DMS53 treated with DMSO at 0.1 percent for 48 hours (cell line): ENCODE data around the gene AOC2.
A peak's percentile ranks its signal among the peaks of the same experiment; 100 is the strongest.
"Not testable (repeated sequence)": the region's sequence is repeated elsewhere in the genome, so short reads cannot be mapped to it uniquely, and the experiment has no call there.

ENCODE experiments used
- DNase-seq: peaks from one replicate; lab custom pipeline; 2025; ENCODE audit not compliant: unreplicated experiment; lab: John Stamatoyannopoulos, UW

Gene AOC2

DNA sequence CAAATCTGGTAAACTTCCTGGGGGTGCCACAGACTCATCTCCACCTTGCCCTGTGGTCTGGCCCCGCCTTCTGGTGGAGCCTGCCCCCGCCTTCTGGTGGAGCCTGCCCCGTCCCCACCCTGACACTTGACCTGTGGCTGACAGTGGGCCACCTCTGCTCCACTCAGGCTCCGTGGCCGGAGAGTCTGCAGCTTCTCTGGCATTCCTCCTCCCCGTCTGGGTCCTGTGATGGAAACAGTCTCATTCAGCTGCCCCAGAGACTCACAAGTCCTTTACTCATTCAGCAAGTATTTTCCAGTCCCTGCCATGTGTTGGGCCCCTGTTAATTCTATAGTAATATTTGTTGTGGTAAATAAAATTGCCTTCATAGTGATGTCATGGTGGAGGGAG, 35.2 kb downstream of the AOC2 start:
- DNase-seq, result no peak

DNA sequence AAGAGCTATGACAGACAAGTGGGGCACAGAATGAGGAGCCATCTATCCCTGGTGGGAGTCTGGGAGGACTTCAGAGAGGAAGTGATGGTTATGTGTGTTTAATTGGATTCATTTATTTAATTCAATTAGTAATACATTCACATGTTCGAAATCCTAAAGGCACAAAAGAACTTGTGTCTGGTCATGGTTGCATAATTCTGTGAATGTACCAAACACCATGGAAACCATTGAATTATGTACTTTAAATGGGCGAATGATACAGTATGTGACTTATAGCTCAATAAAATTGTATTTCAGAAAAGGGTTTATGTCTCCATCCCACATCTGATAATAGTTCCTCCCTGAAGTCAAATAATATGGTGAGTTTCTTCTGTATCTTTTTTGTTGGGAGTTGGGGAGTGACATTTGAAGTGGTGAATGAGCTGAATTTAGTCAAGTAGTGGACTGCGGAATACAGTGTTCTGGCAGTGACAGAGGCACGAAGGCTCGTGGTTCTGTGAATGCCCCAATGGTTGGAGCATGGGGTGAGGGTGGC, 36.5 kb downstream of the AOC2 start:
- no peak for DNase-seq

DNA sequence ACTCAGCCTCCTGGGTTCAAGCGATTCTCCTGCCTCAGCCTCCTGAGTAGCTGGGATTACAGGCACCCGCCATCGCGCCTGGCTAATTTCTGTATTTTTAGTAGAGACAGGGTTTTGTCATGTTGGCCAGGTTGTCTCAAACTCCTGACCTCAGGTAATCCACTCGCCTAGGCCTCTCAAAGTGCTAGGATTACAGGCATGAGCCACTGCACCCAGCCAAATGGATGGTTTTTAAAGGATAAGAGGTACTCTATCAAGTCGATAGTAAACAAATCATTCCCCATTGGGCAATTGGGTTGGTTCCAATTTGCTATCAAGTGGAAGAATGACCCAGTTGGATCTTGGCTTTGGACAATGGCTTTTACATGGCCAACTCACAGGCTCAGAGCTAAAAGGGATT, 37.3 kb downstream of the AOC2 start:
- not testable (repeated sequence) for DNase-seq

DNA sequence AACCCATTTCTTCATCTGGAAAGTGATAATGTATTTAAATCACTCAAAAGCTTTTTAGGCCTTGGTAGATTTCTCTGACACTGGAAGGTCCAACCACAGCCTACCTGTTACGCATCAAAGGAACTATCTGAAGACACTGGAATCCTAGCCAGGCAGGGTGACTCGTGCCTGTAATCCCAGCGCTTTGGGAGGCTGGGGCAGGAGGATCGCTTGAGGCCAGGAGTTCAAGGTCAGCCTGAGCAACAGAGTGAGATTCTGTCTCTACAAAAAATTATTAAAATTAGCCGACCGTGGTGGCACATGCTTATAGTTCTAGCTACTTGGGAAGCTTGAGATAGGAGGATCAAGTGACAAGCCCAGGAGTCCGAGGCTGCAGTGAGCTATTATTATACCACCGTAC, 37.8 kb downstream of the AOC2 start:
- DNase-seq, result no peak

DNA sequence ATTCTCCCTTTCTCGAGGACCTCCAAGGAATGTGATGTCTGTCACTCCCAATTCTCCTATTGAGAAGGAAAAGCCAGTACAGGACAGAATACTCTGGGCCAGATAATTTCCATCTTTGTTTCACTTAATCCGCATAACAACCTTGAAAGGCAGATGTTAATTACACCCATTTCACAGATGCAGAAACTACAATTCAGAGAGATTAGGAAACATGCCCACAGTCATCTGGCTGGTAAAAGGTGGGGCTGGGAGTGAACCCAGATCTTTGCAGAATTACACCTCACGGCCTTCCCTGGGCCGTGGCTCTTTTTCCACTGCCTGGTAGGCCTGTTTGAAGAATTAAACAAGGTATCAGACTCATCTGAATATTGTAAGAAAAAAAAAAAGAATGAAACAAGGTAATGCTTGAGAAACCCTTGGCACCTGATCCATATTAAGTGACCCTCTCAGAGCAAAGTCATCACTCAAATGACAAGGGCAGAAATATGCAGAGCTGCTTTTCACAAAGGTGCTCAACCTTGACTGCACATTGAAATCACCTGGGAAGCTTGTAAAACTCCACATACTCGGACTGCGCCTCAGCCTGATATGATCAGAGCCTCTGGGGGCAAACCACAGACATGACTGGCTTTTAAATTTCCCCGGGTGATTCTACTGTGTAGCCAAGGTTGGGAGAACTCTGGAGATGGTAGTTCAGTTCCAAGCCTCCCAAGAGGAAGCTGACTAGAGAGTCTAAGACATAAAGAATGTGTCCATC, 39.6 kb downstream of the AOC2 start:
- DNase-seq, result no peak

DNA sequence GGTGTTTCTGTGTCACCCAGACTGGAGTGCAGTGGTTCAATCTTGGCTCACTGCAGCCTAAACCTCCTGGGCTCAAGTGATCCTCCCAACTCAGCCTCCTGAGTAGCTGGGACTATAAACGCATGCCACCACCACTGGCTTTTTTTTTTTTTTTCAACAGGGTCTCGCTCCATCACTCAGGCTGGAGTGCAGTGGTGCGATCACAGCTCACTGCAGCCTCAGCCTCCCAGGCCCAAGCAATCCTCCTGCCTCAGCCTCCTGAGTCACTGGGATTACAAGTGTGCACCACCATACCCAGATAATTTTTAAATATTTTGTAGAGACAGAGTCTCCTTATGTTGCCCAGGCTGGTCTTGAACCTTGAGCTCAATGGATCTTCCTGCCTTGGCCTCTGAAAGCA, 41.4 kb downstream of the AOC2 start:
- not testable (repeated sequence) for DNase-seq

DNA sequence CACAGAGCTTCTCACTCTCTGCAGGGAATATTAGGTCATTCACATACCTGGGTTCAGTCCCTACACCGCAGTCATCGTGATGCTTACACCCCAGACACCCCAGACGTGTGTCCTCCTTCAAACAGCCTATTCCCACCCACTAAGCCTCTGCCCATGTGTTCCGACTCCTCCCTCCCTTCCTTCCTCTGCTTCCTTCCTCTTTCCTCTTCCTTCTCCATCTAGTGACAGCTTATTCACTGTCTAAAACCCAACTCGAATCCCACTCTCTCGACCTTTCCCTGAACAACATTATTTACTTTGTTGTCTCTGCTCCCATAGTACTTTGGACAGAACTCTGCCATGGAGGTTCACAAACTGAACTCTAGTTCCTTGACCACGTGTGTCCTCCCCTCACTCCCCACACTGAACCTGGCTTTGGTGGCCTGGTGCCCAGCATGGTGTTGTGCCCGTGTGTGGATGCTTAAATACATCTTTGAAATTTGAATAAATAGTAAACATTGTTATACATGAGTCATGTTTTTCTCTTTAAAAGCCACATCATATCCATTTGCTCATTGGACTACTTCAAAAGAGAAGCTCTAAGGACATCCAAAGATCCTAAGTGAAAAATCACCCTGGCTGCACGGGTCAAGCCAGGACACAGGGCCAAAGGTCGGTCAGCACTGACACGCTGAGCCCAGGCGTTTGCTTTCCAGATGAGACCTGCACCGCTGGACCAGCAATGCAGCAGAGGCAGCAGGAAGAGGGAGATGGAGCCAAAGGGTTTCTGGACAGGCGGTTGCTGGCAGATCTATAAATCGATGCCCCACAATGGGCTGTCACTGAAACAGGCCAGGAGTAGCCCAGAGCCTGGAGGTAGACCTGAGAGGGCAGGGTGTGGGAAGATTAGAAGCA, 42.1 kb downstream of the AOC2 start:
- no peak for DNase-seq

DNA sequence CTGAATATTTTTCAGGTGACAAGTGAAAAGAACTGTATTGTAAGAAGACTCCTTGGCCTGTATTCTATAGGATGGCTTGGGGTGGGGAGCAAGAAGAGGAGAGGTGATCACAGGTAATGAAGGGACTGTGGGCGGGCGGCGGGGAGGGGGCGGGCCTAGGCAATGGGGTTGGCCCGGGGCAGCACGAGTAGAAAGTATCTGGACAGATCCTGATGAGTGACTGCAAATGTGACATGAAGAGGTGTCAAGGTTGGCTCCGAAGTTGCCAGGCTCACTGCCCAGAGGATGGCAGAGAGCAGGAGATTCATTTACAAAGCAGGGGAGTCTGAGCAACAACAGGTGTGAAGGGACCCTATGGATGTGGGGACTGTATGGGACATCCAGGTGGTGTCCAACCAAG, 45.4 kb downstream of the AOC2 start:
- DNase-seq, result no peak

DNA sequence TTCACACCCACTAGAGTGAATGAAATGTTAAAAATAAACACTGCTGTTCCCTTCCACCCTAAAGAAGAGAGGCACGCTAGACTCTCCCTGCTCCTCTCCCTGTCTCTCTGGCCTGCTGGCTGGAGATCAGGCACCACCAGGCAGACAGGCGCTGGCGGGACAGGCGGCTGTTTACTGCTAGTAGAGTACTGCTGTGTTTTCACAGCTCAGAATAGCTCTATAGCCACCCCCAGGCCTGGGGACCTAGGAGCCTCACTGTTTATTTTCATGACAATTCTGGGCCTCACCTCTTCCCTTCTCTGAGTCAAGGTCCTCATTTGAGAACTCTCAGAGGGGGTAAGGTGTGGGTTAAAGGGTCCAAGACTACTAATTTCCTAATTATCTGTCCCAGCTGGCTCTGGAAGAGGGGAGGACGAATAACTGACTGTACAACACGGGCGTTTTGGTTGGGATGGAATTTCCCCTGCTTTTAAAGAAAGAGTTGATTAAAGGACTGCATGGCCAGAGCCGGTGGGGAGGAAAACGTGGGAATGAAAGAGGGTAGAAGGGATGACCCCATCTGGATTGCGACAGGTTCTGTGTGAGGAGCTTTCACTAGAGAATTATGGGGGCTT, 47.3 kb downstream of the AOC2 start:
- DNase-seq, result no peak

DNA sequence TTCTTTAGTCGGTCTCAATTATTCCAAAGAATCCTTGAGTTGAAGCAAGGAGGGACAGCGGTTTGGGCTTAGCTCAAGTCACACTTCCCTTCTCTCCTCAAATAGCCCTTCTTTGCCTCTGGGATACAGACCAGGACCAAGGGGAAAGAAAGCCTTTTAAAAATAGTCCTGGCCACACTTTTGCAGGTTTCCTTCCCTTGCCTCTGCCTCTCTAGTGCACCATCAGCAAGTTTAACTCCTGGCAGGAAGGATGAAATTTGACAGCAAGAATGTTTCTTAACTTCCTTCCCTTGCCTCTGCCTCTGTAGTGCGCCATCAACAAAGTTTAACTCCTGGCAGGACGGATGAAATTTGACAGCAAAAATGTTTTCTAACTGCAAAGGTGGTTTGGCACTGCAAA, 49.0 kb downstream of the AOC2 start:
- no peak for DNase-seq

DNA sequence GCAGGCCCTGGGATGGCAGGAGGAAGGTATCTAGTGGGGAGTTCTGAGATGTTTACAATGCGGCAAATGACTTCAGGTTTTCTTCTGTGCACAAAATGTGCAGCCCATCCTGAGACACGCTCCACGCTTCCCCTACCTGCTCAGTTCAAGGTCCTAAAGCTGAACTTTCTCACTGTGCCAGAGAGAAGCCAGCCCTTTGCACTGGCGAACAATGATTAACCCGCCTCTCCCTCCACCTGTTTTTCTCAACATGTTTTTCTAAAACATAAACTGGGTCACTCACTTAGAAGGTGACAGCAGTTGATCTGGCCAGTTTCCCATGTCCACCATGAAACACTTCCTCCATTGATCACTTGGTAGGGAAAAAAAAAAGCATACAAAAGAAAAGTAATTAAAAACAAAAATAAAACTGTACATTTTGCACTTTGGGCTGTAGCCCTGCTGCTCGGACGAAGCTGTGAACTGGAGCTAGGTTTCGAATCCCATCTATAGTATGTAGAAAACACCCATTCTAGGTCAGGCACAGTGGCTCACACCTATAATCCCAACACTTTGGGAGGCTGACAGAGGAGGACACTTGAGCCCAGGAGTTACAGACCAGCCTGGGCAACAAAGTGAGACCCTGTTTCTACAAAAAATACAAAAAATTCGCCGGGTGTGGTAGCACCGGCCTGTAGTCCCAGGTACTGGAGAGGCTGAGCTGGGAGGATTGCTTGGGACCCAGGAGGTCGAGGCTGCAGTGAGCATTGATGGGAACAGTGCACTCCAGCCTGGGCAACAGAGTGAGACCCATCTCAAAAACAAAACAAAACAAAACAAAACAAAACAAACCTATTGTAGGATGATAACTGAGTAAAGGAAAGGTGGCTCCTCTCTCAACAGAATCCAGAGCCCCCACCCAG, 50.2 kb downstream of the AOC2 start:
- DNase-seq, result no peak

DNA sequence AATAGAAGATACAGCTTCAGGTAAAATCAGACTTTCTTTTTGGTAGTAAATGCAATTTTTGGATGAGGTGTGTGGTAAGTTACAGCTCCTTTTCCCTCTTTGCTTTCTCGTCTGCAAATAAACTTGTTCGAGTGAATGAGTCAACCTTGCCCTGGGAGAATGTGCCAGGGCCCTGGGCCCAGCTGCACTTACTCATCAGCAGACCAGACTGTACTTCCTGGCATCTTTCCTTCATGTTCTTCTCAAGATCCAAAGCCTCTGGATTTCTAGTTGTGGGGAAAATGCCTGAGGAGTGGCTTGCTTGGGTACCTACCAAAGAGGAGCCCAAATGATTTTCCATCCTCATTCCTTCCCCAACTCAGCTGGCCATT, 50.8 kb downstream of the AOC2 start:
- peak; percentile 35 for DNase-seq

DNA sequence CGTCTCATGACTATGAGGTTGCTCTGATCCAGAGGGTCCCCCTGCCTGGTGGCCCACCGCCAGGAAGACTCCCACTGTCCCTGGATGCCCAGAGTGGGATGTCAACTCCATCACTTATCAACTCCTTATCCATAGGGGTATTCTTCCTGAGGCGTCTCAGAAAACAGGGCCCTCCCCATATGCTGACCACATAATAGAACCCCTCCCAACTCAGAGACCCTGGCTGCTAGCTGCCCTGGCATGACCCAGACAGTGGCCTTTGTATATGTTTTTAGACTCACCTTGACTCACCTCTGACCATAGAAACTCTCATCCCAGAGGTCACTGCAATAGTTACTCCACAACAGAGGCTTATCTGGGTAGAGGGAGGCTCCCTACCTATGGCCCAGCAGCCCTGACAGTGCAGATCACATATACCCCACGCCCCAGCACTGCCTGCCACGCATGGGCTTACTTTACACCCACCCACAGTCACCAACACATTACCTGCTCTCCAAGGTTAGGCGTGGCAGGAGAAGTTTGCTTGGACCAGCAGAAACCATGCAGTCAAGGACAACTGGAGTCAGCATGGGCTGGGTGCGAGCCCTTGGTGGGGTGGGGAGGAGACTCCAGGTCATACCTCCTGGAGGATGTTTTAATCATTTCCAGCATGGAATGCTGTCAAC, 53.9 kb downstream of the AOC2 start:
- DNase-seq, result no peak

DNA sequence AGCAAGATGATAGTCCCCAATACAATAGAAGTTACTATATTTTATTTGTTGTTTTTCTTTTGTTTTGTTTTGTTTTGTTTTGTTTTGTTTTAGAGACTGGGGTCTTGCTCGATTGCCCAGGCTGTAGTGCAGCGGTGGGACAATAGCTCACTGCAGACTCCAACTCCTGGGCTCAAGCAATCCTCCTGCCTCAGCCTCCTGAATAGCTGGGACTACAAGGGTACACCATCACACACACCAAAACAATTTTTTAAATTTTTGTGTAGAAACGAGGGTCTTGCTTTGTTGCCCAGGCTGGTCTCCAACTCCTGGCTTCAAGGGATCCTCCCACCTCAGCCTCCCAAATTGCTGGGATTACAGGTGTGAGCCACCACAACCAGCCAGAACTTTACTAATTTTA, 55.6 kb downstream of the AOC2 start:
- not testable (repeated sequence) for DNase-seq
